ENCODE data around the gene TYW1.
"Not testable (repeated sequence)": the region's sequence is repeated elsewhere in the genome, so short reads cannot be mapped to it uniquely, and the experiment has no call there.

The TYW1 gene

GRCh38 chr7:67022511-67022910 lies 25.9 kb downstream of the TYW1 start:
- no peak for DNase-seq (ENCODE audit: low read depth, low spot score)

DNA sequence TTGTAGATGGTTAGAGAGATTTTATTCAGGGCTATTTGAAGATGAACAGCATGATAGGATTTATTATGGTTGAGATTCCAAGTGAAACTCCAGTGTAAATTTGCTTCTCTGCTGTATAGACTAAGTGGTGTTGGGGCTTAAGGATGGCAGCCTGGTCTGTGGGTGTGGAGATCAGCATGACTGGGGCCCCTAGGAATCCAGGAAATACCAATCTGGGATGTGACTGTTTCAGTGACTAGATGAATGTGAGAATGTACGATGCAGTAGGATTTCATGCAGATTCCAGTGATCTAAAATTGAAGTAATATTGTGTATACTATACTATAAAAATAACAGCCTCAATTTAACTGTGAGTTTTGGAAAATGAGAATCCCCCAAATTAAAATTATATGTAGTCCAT lies 28.8 kb downstream of the TYW1 start:
- not testable (repeated sequence) for DNase-seq (ENCODE audit: low read depth, low spot score); H3K4me3 ChIP-seq (ENCODE audit: insufficient read length, low read depth); H3K9me3 ChIP-seq (ENCODE audit: insufficient read depth, low read length); H3K4me1 ChIP-seq (ENCODE audit: insufficient read depth, insufficient read length); H3K9ac ChIP-seq (ENCODE audit: insufficient read length, low read depth); H3K27me3 ChIP-seq (ENCODE audit: insufficient read depth, insufficient read length)
- peaks cover 28% of the 10 kb centered on the region for H3K36me3 ChIP-seq (ENCODE audit: insufficient read depth, insufficient read length, low read length)

More at GRCh38 chr7:67022511-67022910, 25.9 kb downstream of the TYW1 start:
- TF ChIP-seq ZNF274 (IDR thresholded peaks at IDR 0.05; ENCODE audit: low read depth, low read length) = no peak
- no peak for TF ChIP-seq YY1 (IDR thresholded peaks at IDR 0.05; ENCODE audit: insufficient read depth, insufficient read length)
- Histone ChIP-seq H3K36me3 (ENCODE audit: insufficient read depth, insufficient read length, low read length) (peaks cover 44% of the 10 kb centered on the region), H3K9ac (ENCODE audit: insufficient read length, low read depth) (no peak overlapping the region), H3K4me1 (ENCODE audit: insufficient read depth, insufficient read length) (no peaks in the 10 kb centered on the region), H3K9me3 (ENCODE audit: insufficient read depth, low read length) (no peaks in the 10 kb centered on the region), H3K4me3 (ENCODE audit: insufficient read length, low read depth) (no peak overlapping the region), H3K27me3 (ENCODE audit: insufficient read depth, insufficient read length) (no peaks in the 10 kb centered on the region)

DNA sequence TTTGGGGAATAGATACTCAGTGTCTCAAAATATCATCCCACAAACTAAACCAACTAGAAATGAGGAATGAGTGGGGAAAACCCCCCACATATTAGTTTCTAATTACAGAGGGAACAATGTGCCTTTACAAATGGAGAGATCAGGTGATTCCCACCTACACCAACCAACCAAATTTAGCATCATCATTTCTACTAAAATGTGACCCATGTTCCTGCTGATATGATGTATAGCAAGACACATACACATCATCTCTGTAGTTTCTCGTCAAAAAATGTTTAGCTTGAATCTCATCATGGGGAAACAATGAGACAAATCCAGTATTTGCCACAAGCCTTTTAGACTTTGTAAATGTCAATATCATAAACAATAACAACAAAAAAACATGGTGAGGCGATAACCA lies 35.1 kb downstream of the TYW1 start:
- not testable (repeated sequence) for H3K4me1 ChIP-seq (ENCODE audit: insufficient read depth, insufficient read length); H3K9me3 ChIP-seq (ENCODE audit: insufficient read depth, low read length); H3K9ac ChIP-seq (ENCODE audit: insufficient read length, low read depth); H3K27me3 ChIP-seq (ENCODE audit: insufficient read depth, insufficient read length); DNase-seq (ENCODE audit: low read depth, low spot score); H3K4me3 ChIP-seq (ENCODE audit: insufficient read length, low read depth)
- H3K36me3 ChIP-seq (ENCODE audit: insufficient read depth, insufficient read length, low read length) = peaks cover 20% of the 10 kb centered on the region

DNA sequence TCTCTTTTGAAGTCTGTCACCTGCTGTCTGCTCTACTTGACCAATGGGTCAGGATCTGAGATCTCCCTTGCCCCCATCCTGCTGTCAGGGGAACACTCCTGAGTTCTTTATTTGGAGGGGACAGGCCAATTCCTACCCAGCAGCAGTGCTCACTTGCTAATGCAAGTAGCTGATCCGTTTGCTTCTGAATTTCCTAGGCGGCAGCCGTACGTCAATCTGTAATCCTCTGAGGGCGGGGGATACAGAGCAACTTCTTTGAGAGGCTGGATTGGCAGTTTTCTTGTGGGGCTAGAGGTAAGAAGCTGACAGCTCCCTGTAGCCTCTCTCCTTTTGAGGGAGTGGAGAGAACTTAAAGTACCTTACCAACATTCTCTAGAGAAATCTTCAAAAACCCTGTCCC lies 36.6 kb downstream of the TYW1 start:
- no peaks in the 10 kb centered on the region for H3K27me3 ChIP-seq (ENCODE audit: insufficient read depth, insufficient read length)
- TF ChIP-seq SUZ12 (IDR thresholded peaks at IDR 0.05; ENCODE audit: extremely low read depth, insufficient read depth, insufficient read length) = no peak
- no peak for TF ChIP-seq ZNF274 (IDR thresholded peaks at IDR 0.05; ENCODE audit: low read depth, low read length)
- no peak for TF ChIP-seq YY1 (IDR thresholded peaks at IDR 0.05; ENCODE audit: insufficient read depth, insufficient read length)
- no peak overlapping the region for H3K4me3 ChIP-seq (ENCODE audit: insufficient read length, low read depth)
- H3K4me1 ChIP-seq (ENCODE audit: insufficient read depth, insufficient read length) = no peaks in the 10 kb centered on the region
- H3K36me3 ChIP-seq (ENCODE audit: insufficient read depth, insufficient read length, low read length) = peaks cover 20% of the 10 kb centered on the region
- no peak overlapping the region for H3K9ac ChIP-seq (ENCODE audit: insufficient read length, low read depth)
- DNase-seq (ENCODE audit: low read depth, low spot score) = no peak
- H3K9me3 ChIP-seq (ENCODE audit: insufficient read depth, low read length) = peaks cover 10% of the 10 kb centered on the region; the same call in 1 of the 2 replicates

- not testable (repeated sequence) for H3K9me3 ChIP-seq (ENCODE audit: insufficient read depth, low read length); H3K4me1 ChIP-seq (ENCODE audit: insufficient read depth, insufficient read length); H3K9ac ChIP-seq (ENCODE audit: insufficient read length, low read depth); DNase-seq (ENCODE audit: low read depth, low spot score); H3K27me3 ChIP-seq (ENCODE audit: insufficient read depth, insufficient read length); H3K4me3 ChIP-seq (ENCODE audit: insufficient read length, low read depth)
- H3K36me3 ChIP-seq (ENCODE audit: insufficient read depth, insufficient read length, low read length) = peaks cover 11% of the 10 kb centered on the region
Observed at GRCh38 chr7:67036432-67037395, 40.1 kb downstream of the TYW1 start.

DNA sequence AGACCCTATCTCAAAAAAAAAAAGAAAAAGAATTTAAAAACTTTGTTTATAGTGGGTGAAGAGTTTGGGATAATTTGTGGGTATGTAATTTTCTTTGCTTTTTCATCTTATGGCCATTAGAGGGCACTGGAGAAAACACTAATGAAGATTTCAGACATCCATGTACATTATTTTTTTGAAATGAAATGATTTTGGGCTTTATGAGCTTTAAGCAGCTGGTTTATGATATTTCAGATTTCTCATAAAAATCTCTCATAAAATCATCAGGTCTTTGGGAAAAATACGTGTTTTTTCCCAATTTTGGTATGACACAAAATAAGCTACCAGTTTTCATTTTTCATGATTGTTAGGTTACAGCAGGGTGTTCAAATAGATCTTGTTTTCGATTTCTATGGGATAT lies 44.2 kb downstream of the TYW1 start:
- H3K4me1 ChIP-seq (ENCODE audit: insufficient read depth, insufficient read length); DNase-seq (ENCODE audit: low read depth, low spot score): not testable (repeated sequence)

GRCh38 chr7:67042781-67043558 lies 46.3 kb downstream of the TYW1 start:
- H3K4me1 ChIP-seq (ENCODE audit: insufficient read depth, insufficient read length); H3K27me3 ChIP-seq (ENCODE audit: insufficient read depth, insufficient read length); H3K4me3 ChIP-seq (ENCODE audit: insufficient read length, low read depth); H3K9ac ChIP-seq (ENCODE audit: insufficient read length, low read depth); H3K9me3 ChIP-seq (ENCODE audit: insufficient read depth, low read length); DNase-seq (ENCODE audit: low read depth, low spot score): not testable (repeated sequence)
- peaks cover 15% of the 10 kb centered on the region for H3K36me3 ChIP-seq (ENCODE audit: insufficient read depth, insufficient read length, low read length)

More for the DNA sequence above, 44.2 kb downstream of the TYW1 start:
- H3K4me3 ChIP-seq (ENCODE audit: insufficient read length, low read depth); H3K27me3 ChIP-seq (ENCODE audit: insufficient read depth, insufficient read length); H3K9me3 ChIP-seq (ENCODE audit: insufficient read depth, low read length); H3K9ac ChIP-seq (ENCODE audit: insufficient read length, low read depth): not testable (repeated sequence)
- peaks cover 12% of the 10 kb centered on the region for H3K36me3 ChIP-seq (ENCODE audit: insufficient read depth, insufficient read length, low read length)

- H3K9me3 ChIP-seq (ENCODE audit: insufficient read depth, low read length); H3K4me3 ChIP-seq (ENCODE audit: insufficient read length, low read depth); DNase-seq (ENCODE audit: low read depth, low spot score); H3K9ac ChIP-seq (ENCODE audit: insufficient read length, low read depth); H3K27me3 ChIP-seq (ENCODE audit: insufficient read depth, insufficient read length); H3K4me1 ChIP-seq (ENCODE audit: insufficient read depth, insufficient read length): not testable (repeated sequence)
- peaks cover 15% of the 10 kb centered on the region for H3K36me3 ChIP-seq (ENCODE audit: insufficient read depth, insufficient read length, low read length)
Observed at GRCh38 chr7:67043559-67043930, 46.9 kb downstream of the TYW1 start.

All from NT2/D1 (cell line).